GM23338 (cell line): ENCODE results near the gene GH1. TPM values are rescaled to one million over a fixed set of nuclear protein-coding genes. Genes with fewer than 3 reads are reported as not detected.

Experiments
- ATAC-seq: fragments of 200-7000 bp; cut with Tn5 transposase; 3 replicates; pipeline ENCODE4 v1.9.1; 2020
- DNase-seq: peaks from one replicate; pipeline ENCODE4 v3.0.0-alpha.2; 2015; ENCODE audit warnings: low spot score
- H2AFZ ChIP-seq: fragments of 200-600 bp; sonication (generic); 2 replicates; pipeline ENCODE4 v1.8.0; 2016; ENCODE audit warnings: antibody characterized with exemption, mild to moderate bottlenecking, moderate library complexity
- H3F3A ChIP-seq: fragments of 200-600 bp; sonication (generic); replicated peaks from 2 replicates; pipeline ENCODE4 v1.8.0; 2017; ENCODE audit warnings: antibody characterized with exemption, mixed run types, low read depth
- H3K27ac ChIP-seq: fragments of 200-600 bp; sonication (generic); 2 replicates; pipeline ENCODE4 v1.6.1; 2016; ENCODE audit warnings: low read depth
- H3K27me3 ChIP-seq: fragments of 200-600 bp; sonication (generic); 2 replicates; pipeline ENCODE4 v1.8.0; 2016; ENCODE audit warnings: mild to moderate bottlenecking, mixed run types, moderate library complexity; ENCODE audit not compliant: insufficient read depth
- H3K36me3 ChIP-seq: fragments of 200-600 bp; sonication (generic); 2 replicates; pipeline ENCODE4 v1.8.0; 2016; ENCODE audit warnings: mild to moderate bottlenecking; ENCODE audit not compliant: insufficient read depth
- H3K4me1 ChIP-seq: fragments of 200-600 bp; sonication (generic); 2 replicates; pipeline ENCODE4 v1.8.0; 2016; ENCODE audit warnings: mild to moderate bottlenecking, moderate library complexity; ENCODE audit not compliant: insufficient read depth
- H3K4me2 ChIP-seq: fragments of 200-600 bp; sonication (generic); 2 replicates; pipeline ENCODE4 v1.7.1; 2017; ENCODE audit warnings: mixed run types
- H3K4me3 ChIP-seq: fragments of 200-600 bp; sonication (generic); 2 replicates; pipeline ENCODE4 v1.6.1; 2016; ENCODE audit warnings: mixed run types
- H3K79me2 ChIP-seq: fragments of 200-600 bp; sonication (generic); replicated peaks from 2 replicates; pipeline ENCODE4 v1.8.0; 2017; ENCODE audit warnings: mild to moderate bottlenecking; ENCODE audit not compliant: insufficient read depth
- H3K9me2 ChIP-seq: fragments of 200-600 bp; sonication (generic); 2 replicates; pipeline ENCODE4 v1.8.0; 2017; ENCODE audit not compliant: insufficient read depth
- H4K20me1 ChIP-seq: fragments of 200-600 bp; sonication (generic); replicated peaks from 2 replicates; pipeline ENCODE4 v1.8.0; 2017; ENCODE audit warnings: mild to moderate bottlenecking; ENCODE audit not compliant: insufficient read depth
- H3K27ac Mint-ChIP-seq: 2 replicates; pipeline ENCODE4 v1.8.0; 2020; ENCODE audit warnings: inconsistent platforms, mild to moderate bottlenecking, moderate library complexity, mixed read lengths
- H3K27me3 Mint-ChIP-seq: 3 replicates; pipeline ENCODE4 v1.8.0; 2022; ENCODE audit warnings: low read depth, mild to moderate bottlenecking, moderate library complexity, mixed read lengths, inconsistent platforms; ENCODE audit not compliant: insufficient read depth, poor library complexity
- H3K36me3 Mint-ChIP-seq: 3 replicates; pipeline ENCODE4 v1.8.0; 2021; ENCODE audit warnings: low read depth, mild to moderate bottlenecking, inconsistent platforms, moderate library complexity, mixed read lengths
- H3K4me1 Mint-ChIP-seq: 3 replicates; pipeline ENCODE4 v1.8.0; 2020; ENCODE audit warnings: mild to moderate bottlenecking, inconsistent platforms, mixed read lengths
- H3K4me3 Mint-ChIP-seq: 3 replicates; pipeline ENCODE4 v1.8.0; 2021; ENCODE audit warnings: moderate library complexity, mild to moderate bottlenecking, inconsistent platforms, mixed read lengths
- H3K9me3 Mint-ChIP-seq: 3 replicates; pipeline ENCODE4 v1.8.0; 2020; ENCODE audit warnings: moderate library complexity, mild to moderate bottlenecking, inconsistent platforms, mixed read lengths
- CREB1 ChIP-seq: fragments of 250-450 bp; sonication (Bioruptor Pico); IDR thresholded peaks from 2 replicates; pipeline ENCODE4 v1.5.0; 2020; ENCODE audit warnings: low read depth, mild to moderate bottlenecking, moderate library complexity
- CTCF ChIP-seq, 2 experiments: fragments of 200-600 bp in 1 of 2; sonication (generic) in 1 of 2; conservative IDR thresholded peaks; 2 replicates each; pipeline versions ENCODE4 v1.5.1 to v1.6.1; 2016 to 2017; ENCODE audit warnings: antibody characterized with exemption in 2 of 2, low read depth in 2 of 2, mild to moderate bottlenecking in 2 of 2, moderate library complexity in 1 of 2
- ETS1 ChIP-seq: IDR thresholded peaks from 2 replicates; pipeline ENCODE4 v1.6.1; 2016; ENCODE audit warnings: antibody characterized with exemption
- EZH2 ChIP-seq: fragments of 200-600 bp; sonication (generic); IDR thresholded peaks from one replicate; pipeline ENCODE4 v1.8.0; 2017; ENCODE audit warnings: antibody characterized with exemption, mild to moderate bottlenecking, low read depth; ENCODE audit not compliant: unreplicated experiment
- EZH2phosphoT487 ChIP-seq: fragments of 200-600 bp; sonication (generic); IDR thresholded peaks from one replicate; pipeline ENCODE4 v1.8.1; 2018; ENCODE audit warnings: antibody characterized with exemption; ENCODE audit not compliant: unreplicated experiment
- JUNB ChIP-seq: IDR thresholded peaks from one replicate; pipeline ENCODE4 v1.6.1; 2016; ENCODE audit warnings: antibody characterized with exemption; ENCODE audit not compliant: unreplicated experiment
- POLR2AphosphoS5 ChIP-seq: IDR thresholded peaks from 2 replicates; pipeline ENCODE4 v1.6.1; 2016; ENCODE audit warnings: antibody characterized with exemption, low read depth
- REST ChIP-seq: IDR thresholded peaks from one replicate; pipeline ENCODE4 v1.6.1; 2018; ENCODE audit warnings: antibody characterized with exemption; ENCODE audit not compliant: unreplicated experiment
- STAT1 ChIP-seq: IDR thresholded peaks from one replicate; pipeline ENCODE4 v1.6.1; 2016; ENCODE audit warnings: antibody characterized with exemption; ENCODE audit not compliant: unreplicated experiment
- ZNF114 ChIP-seq: fragments of 250-450 bp; sonication (Bioruptor Pico); IDR thresholded peaks from 2 replicates; pipeline ENCODE4 v1.5.0; 2020; ENCODE audit warnings: mild to moderate bottlenecking, moderate library complexity
- ZNF331 ChIP-seq: fragments of 250-450 bp; sonication (Bioruptor Pico); IDR thresholded peaks from 2 replicates; pipeline ENCODE4 v1.5.0; 2020; ENCODE audit warnings: low read depth, mild to moderate bottlenecking, moderate library complexity
- polyA plus RNA-seq: library from polyadenylated mRNA; unstranded; fragments of >200 nt; fragmentation: Nextera tagmentation; extraction: Ambion mirVana; gene quantifications from 2 replicates; pipeline ENCODE4 v1.2.1, GENCODE V29; 2016
- total RNA-seq: library from RNA; depleted of rRNA; stranded (reverse); fragments of >200 nt; shearing (Covaris generic); gene quantifications from 2 replicates; pipeline ENCODE4 v1.2.3, GENCODE V29; 2014

The GH1 gene
- total and polyA plus RNA-seq, 2 experiments from 2014 or later, result 0.57 TPM; not detected in 1

GRCh38 chr17:63948521-63948920, 29.9 kb upstream of the GH1 start (continued):
- TF ChIP-seq REST (no peak), STAT1 (no peak), POLR2AphosphoS5 (no peak), ZNF331 (no peak), EZH2 (no peak), ETS1 (no peak), ZNF114 (CRISPR knock-in tag) (no peak), JUNB (no peak), CTCF (conservative IDR thresholded peaks at IDR 0.05; ENCODE audit: low read depth in 2 of 2) (no peak)

- Histone ChIP-seq H3K4me2 (no peak overlapping the region), H3K79me2 (no peaks in the 10 kb centered on the region), H3K9me2 (no peaks in the 10 kb centered on the region), H2AFZ (no peak overlapping the region), H3K4me1 (no peaks in the 10 kb centered on the region), H3K27me3 (no peaks in the 10 kb centered on the region), H4K20me1 (no peaks in the 10 kb centered on the region), H3K27ac (no peak overlapping the region), H3K4me3 (no peak overlapping the region), H3K36me3 (no peaks in the 10 kb centered on the region), H3F3A (no peaks in the 10 kb centered on the region)
- Mint-ChIP-seq H3K9me3 (no peaks in the 10 kb centered on the region), H3K4me3 (no peak overlapping the region), H3K36me3 (peaks cover 8% of the 10 kb centered on the region; the same call in 2 of the 3 replicates), H3K4me1 (peaks cover 2% of the 10 kb centered on the region; the same call in 1 of the 3 replicates), H3K27me3 (peaks cover 1% of the 10 kb centered on the region), H3K27ac (no peak overlapping the region)
- ATAC-seq (no peak), DNase-seq (no peak)
- no peak for TF ChIP-seq STAT1
- no peak for TF ChIP-seq CTCF (conservative IDR thresholded peaks at IDR 0.05; ENCODE audit: low read depth in 2 of 2)
- TF ChIP-seq EZH2phosphoT487, result no peak
- no peak for TF ChIP-seq CREB1 (CRISPR knock-in tag)
- no peak for TF ChIP-seq REST
- no peak for TF ChIP-seq ZNF331
Observed at GRCh38 chr17:63947711-63948330, 29.2 kb upstream of the GH1 start.
